ENCODE results near the gene FXYD3. TPM values are rescaled to one million over a fixed set of nuclear protein-coding genes. Genes with fewer than 3 reads are reported as not detected.
"Not testable (repeated sequence)": the region's sequence is repeated elsewhere in the genome, so short reads cannot be mapped to it uniquely, and the experiment has no call there.

The FXYD3 gene
- total RNA-seq, 1 donor from 2014 or later: 145 TPM

DNA sequence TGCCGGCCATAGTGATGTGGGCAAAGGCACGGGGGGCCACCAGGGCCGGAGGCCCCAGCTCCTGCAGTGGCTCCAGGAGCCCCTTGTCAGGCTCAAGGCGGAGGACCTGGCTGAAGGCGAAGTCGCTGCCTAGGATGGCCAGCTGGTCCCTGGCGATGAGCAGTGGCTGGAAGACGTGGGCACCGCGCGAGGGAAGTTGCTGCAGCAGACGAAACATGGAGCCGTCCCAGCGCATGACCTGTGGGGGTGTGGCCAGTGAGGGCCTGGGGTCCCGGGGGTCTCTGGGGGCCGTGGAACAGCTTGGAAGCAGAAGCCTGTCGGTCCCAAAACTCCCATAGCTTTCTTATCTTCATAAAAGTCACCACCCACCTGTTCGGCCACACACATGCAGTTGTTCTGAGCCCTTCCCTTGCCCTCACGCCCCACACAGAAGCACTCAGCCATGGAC is 9.7 kb downstream of the FXYD3 start:
- Histone ChIP-seq H3K27me3 (no peaks in the 10 kb centered on the region), H3K4me3 (no peak overlapping the region), H3K36me3 (peaks cover 3% of the 10 kb centered on the region), H3K9me3 (no peaks in the 10 kb centered on the region), H3K27ac (no peak overlapping the region), H3K4me1 (peaks cover 20% of the 10 kb centered on the region)
- DNase-seq (no peak), ATAC-seq (no peak)
- intact Hi-C loops (cut with DNase I): no loop called here
- TF ChIP-seq, protein P1, sequence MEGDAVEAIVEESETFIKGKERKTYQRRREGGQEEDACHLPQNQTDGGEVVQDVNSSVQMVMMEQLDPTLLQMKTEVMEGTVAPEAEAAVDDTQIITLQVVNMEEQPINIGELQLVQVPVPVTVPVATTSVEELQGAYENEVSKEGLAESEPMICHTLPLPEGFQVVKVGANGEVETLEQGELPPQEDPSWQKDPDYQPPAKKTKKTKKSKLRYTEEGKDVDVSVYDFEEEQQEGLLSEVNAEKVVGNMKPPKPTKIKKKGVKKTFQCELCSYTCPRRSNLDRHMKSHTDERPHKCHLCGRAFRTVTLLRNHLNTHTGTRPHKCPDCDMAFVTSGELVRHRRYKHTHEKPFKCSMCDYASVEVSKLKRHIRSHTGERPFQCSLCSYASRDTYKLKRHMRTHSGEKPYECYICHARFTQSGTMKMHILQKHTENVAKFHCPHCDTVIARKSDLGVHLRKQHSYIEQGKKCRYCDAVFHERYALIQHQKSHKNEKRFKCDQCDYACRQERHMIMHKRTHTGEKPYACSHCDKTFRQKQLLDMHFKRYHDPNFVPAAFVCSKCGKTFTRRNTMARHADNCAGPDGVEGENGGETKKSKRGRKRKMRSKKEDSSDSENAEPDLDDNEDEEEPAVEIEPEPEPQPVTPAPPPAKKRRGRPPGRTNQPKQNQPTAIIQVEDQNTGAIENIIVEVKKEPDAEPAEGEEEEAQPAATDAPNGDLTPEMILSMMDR (IDR thresholded peaks at IDR 0.05): no peak

DNA sequence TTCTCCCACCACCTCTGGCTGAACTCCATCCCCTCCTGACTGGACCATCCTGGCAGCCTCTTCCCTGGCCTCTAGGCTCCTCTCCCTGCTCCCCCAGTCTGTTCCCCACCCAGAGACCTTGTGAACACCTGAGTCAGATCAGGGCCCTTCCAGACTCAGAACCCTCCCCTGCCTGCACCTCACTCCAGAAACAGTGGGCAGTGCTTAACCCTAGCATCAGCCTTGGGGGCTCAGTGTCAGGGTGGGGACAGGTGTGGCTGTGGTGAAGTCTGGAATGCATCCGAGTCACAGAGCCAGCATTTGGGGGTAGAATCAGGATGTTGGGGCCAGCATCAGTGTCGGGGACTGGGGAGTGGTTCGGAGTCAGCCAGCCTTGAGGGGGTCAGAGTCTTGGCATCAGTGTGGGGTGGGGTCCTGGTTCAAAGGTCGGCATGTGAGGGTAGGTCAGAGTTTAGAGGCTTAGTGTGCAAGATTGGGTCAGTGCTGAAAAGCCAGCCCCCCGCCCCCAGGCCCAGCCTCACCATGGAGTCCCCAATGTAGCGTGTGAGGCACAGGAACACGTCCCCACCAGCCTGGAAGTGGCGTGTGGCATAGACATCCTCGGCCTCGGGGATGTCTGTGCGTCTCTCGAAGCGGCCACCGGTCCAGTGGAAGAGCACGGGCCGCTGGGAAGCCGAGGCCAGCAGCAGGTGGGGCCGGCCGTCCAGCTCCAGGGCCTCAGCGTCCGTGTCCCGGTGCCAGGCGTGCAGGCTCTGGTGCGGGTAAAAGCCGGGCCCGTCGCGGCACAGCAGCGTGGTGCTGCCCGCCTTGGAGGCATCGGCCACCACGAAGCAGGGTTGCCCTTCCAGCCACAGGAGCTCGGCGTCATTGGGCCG is 10.4 kb downstream of the FXYD3 start:
- Histone ChIP-seq H3K4me1 (peaks cover 15% of the 10 kb centered on the region), H3K4me3 (no peak overlapping the region), H3K27ac (no peak overlapping the region), H3K36me3 (peaks cover 3% of the 10 kb centered on the region), H3K9me3 (no peaks in the 10 kb centered on the region), H3K27me3 (no peaks in the 10 kb centered on the region)
- intact Hi-C loops (cut with DNase I): no loop called here
- no peak for ATAC-seq
- TF ChIP-seq, protein P1 (IDR thresholded peaks at IDR 0.05): no peak
- no peak for DNase-seq

DNA sequence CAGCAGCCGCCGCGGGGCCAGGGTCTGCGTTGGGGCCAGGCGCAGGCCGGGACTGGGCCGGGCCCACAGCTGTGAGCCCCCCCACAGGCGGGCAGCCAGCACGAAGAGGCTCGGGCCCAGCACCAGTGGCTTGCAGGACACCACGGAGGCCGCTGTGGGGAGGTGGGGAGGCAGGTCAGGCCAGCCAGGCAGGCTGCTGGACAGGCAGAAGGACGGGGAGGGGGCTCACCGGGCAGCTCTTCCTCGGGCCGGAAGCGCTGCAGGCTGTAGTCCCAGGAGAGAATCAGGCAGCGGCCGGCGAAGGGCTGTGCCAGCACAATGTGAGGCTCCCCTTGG is 11.0 kb downstream of the FXYD3 start:
- DNase-seq (no peak), ATAC-seq (no peak)
- no peak overlapping the region for H3K4me3 ChIP-seq
- H3K4me1 ChIP-seq: peaks cover 15% of the 10 kb centered on the region
- TF ChIP-seq, protein P1 (IDR thresholded peaks at IDR 0.05): no peak
- no peaks in the 10 kb centered on the region for H3K36me3 ChIP-seq
- no peaks in the 10 kb centered on the region for H3K9me3 ChIP-seq
- no peak overlapping the region for H3K27ac ChIP-seq
- no peaks in the 10 kb centered on the region for H3K27me3 ChIP-seq
- intact Hi-C loops (cut with DNase I): no loop called here

DNA sequence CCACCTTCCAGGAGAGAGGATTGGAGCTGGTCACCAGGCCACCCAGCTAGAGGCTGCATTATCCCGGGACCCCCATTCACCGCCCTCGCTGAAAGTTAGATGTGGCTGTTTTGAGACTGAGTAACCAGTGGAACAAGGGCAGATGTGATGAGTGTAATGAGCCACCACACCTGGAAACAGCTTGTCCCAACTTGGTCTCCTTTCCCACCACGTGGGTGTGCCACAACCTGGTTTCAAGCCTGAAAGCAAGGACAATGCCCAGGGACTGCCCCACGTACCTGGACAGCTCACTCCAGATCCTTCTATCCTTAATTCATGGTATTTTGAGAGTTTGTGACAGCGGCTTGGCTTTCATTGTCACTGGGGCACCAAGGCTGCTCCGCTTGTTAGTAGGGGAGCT is 12.2 kb downstream of the FXYD3 start:
- H3K4me1 ChIP-seq: peaks cover 15% of the 10 kb centered on the region
- H3K4me3 ChIP-seq: no peak overlapping the region
- DNase-seq: no peak
- ATAC-seq: no peak
- no peaks in the 10 kb centered on the region for H3K9me3 ChIP-seq
- no peaks in the 10 kb centered on the region for H3K27me3 ChIP-seq
- H3K36me3 ChIP-seq: no peaks in the 10 kb centered on the region
- TF ChIP-seq, protein P1 (IDR thresholded peaks at IDR 0.05): no peak
- intact Hi-C loops (cut with DNase I): no loop called here
- no peak overlapping the region for H3K27ac ChIP-seq

DNA sequence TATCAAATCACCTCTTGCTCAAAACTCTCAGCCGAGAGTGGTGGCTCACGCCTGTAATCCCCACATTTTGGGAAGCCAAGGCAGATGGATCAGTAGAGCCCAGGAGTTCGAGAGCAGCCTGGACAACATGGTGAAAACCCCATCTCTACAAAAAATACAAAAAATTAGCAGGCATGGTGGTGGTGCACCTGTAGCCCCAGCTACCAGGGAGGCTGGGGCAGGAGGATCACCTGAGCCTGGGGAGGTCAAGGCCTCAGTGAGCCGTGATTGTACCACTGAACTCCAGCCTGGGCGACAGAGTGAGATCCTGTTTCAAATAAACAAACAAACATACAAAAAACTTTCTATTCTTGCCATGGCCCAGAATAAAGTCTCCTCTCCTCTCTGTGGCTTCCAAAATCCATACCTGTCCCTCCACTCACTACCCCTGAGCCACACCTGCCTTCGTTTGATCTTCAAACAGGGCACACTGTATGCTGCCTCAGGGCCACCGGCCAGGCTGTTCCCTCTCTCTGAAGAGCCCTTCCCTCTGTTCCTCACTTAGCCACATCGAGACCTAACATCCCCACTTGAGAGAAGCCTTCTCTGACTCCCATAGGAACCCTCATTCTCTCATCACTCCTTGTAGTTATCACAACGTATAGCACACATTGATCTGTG is 12.9 kb downstream of the FXYD3 start:
- Histone ChIP-seq H3K27me3 (no peaks in the 10 kb centered on the region), H3K4me1 (peaks cover 12% of the 10 kb centered on the region), H3K4me3 (no peak overlapping the region), H3K27ac (no peak overlapping the region), H3K36me3 (no peaks in the 10 kb centered on the region), H3K9me3 (no peaks in the 10 kb centered on the region)
- ATAC-seq: no peak
- no peak for DNase-seq
- TF ChIP-seq, protein P1 (IDR thresholded peaks at IDR 0.05): no peak
- intact Hi-C loops (cut with DNase I): no loop called here

DNA sequence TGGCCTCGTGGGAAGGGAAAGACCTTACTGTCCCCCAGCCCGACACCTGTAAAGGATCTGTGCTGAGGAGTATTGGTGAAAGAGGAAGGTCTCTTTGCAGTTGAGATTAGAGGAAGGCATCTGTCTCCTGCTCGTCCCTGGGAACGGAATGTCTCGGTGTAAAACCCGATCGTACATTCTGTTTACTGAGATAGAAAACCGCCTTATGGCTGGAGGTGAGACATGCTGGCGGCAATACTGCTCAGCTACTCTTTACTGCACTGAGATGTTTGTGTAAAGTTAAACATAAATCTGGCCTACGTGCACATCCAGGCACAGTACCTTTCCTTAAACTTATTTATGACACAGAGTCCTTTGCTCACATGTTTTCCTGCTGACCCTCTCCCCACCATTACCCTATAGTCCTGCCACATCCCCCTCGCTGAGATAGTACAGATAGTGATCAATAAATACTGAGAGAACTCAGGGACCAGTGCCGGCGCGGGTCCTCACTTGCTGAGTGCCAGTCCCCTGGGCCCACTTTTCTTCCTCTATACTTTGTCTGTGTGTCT is 14.2 kb downstream of the FXYD3 start:
- H3K9me3 ChIP-seq; H3K4me1 ChIP-seq; ATAC-seq; DNase-seq; H3K4me3 ChIP-seq; H3K36me3 ChIP-seq; intact Hi-C loops (cut with DNase I); H3K27me3 ChIP-seq; H3K27ac ChIP-seq: not testable (repeated sequence)

Measured in upper lobe of right lung (tissue), 1 donor.